Esophagus squamous epithelium (tissue), 5 donors: Measurements from ENCODE around the gene PLEKHA8. TPM values are rescaled to one million over a fixed set of nuclear protein-coding genes. Genes with fewer than 3 reads are reported as not detected.

Experiments
- DNase-seq: peaks from one replicate; lab custom pipeline; 2025; lab: John Stamatoyannopoulos, UW
- H3K27ac ChIP-seq, 4 donors: fragments of 200-600 bp; sonication (generic); one replicate each; pipeline ENCODE4 v1.5.1; 2016 to 2019; ENCODE audit warnings: mild to moderate bottlenecking in 1 of 4
- H3K27me3 ChIP-seq, 4 donors: fragments of 200-600 bp; sonication (generic); 1 replicate in 3 of 4; 2 replicates in 1 of 4; pipeline versions ENCODE4 v1.5.1 to v1.6.0; 2017 to 2021; ENCODE audit warnings: antibody characterized with exemption in 1 of 4
- H3K36me3 ChIP-seq, 3 donors: fragments of 200-600 bp; sonication (generic); one replicate each; pipeline ENCODE4 v1.5.1; 2016 to 2019
- H3K4me1 ChIP-seq, 3 donors: fragments of 200-600 bp; sonication (generic); one replicate each; pipeline ENCODE4 v1.5.1; 2017 to 2019
- H3K4me3 ChIP-seq, 4 donors: fragments of 200-600 bp; sonication (generic); 1 replicate in 3 of 4; 2 replicates in 1 of 4; pipeline ENCODE4 v1.5.1; 2016 to 2019; ENCODE audit warnings: mild to moderate bottlenecking in 2 of 4, moderate library complexity in 1 of 4
- H3K9me3 ChIP-seq, 3 donors: fragments of 200-600 bp; sonication (generic); one replicate each; pipeline ENCODE4 v1.5.1; 2016 to 2019
- CTCF ChIP-seq, 6 experiments: fragments of 450-650 bp in 4 of 6; fragments of 200-600 bp in 2 of 6; sonication (generic) in 2 of 6; IDR thresholded peaks; one replicate each; pipeline ENCODE4 v1.5.1; 2016 to 2019; ENCODE audit warnings: antibody characterized with exemption in 6 of 6, mild to moderate bottlenecking in 4 of 6, moderate library complexity in 4 of 6
- POLR2A ChIP-seq, 4 donors: fragments of 450-650 bp; IDR thresholded peaks; one replicate each; pipeline ENCODE4 v1.6.1; 2017; ENCODE audit warnings: antibody characterized with exemption in 4 of 4, mild to moderate bottlenecking in 4 of 4, moderate library complexity in 3 of 4
- WGBS, 2 donors: methylation state at CpG; one replicate each; pipeline ENCODE4 v1.1.5; 2018; 5-methylcytosine and 5-hydroxymethylcytosine counted together
- intact Hi-C: fragments of 100-400 bp; cut with DNase I; formaldehyde crosslinking; loops from one replicate; pipeline ENCODE4 v1.15.0; 2022
- total RNA-seq, 4 donors: library from RNA; depleted of rRNA; stranded (reverse); fragments of >200 nt; gene quantifications; one replicate each; pipeline ENCODE4 v1.1.0, GENCODE V29; 2016
- donor health status: DM: yes; HTN: yes; CAD: no.

The PLEKHA8 gene
- total RNA-seq, 4 donors from 2014 or later = 5.1 to 10.5 (median 5.9) TPM

DNA sequence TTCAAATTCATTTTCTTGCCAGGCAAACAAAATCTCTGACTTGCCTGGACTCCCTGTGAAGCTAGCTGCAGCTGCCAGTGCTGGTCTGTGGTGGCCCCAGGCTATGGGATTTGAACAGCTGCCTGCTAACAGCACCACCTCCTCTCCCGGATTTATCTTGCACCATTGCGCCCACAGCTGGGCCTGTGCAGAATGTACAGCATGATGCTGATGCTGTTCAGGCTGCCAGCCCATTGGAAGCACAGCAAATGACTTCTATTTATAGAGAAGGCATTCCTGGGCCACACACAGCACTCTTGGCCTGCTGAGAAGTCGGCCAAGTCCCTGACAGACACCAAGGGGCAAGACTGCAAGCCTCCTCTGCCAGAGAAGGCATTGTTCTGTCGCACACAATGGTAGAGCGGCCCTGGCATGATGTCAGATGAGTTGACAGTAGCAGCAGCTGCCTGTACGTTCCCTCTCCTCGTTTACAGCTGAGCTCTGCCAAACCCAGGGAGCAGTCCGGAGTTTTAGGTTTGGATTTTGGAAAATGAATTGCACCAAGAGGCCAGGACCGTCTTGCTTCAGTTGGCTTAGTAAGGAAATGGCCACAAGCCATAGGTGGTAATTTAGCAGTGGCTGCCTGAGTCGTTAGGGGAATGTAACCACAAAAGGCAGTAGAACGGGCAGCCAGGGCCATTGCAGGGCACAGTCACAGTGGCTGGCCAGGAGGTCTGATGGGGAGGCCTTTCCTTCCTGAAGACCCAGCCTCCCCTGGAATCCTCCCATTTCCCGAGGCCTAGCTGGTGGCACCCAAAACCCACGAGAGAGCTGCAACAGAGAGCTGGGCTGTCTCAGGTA lies 145.1 kb downstream of the PLEKHA8 start:
- H3K9me3 ChIP-seq = no peaks in the 10 kb centered on the region
- no peaks in the 10 kb centered on the region for H3K36me3 ChIP-seq
- WGBS, 2 donors = 23 to 27% methylated on average over 4 to 9 of the region's 13 CpGs
- intact Hi-C loops = no loop called here
- peak overlapping the region; percentile 67 to 88 (median 80) for H3K27ac ChIP-seq
- TF ChIP-seq POLR2A (IDR thresholded peaks at IDR 0.05) (no peak), CTCF (IDR thresholded peaks at IDR 0.05) (peak in 3 of 6 experiments; percentile 13 to 43 (median 26))
- peaks cover 9 to 91% (median 45%) of the 10 kb centered on the region in 3 donors for H3K4me1 ChIP-seq
- no peak for DNase-seq
- peak overlapping the region in 1 of 4 donors; percentile 19 for H3K4me3 ChIP-seq
- H3K27me3 ChIP-seq = no peaks in the 10 kb centered on the region

DNA sequence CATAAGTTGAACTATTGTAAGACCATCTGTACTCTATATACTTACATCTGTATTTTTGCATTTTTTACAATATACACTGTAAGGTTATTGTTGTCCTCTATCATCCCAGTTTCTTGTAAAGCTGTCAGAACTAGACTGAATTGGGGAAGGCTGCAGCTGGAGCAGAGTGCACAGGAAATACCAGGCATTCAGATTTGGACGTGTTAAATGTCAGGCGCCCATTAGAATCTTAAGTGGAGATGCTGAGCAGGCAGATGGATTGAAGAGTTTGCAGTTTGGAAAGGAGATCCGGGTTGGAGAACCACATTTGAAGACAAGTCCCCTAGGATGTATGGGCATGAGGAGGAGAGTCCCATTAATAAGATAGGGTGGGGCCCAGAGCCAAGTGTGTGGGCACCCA lies 147.0 kb downstream of the PLEKHA8 start:
- intact Hi-C loops = no loop called here
- no peak for DNase-seq
- Histone ChIP-seq H3K4me1 (peaks cover 6 to 84% (median 37%) of the 10 kb centered on the region in 3 donors), H3K4me3 (no peak overlapping the region), H3K9me3 (no peaks in the 10 kb centered on the region), H3K27me3 (no peaks in the 10 kb centered on the region), H3K27ac (no peak overlapping the region), H3K36me3 (no peaks in the 10 kb centered on the region)
- no peak for TF ChIP-seq CTCF (IDR thresholded peaks at IDR 0.05)
- WGBS, 2 donors = 71% methylated on average over 3 of the region's 3 CpGs

GRCh38 chr7:30175636-30176147 lies 147.5 kb downstream of the PLEKHA8 start:
- no peaks in the 10 kb centered on the region for H3K27me3 ChIP-seq
- H3K36me3 ChIP-seq = no peaks in the 10 kb centered on the region
- peaks cover 6 to 81% (median 38%) of the 10 kb centered on the region in 3 donors for H3K4me1 ChIP-seq
- intact Hi-C loops = no loop called here
- WGBS, 2 donors = 84 to 87% methylated on average over 7 of the region's 7 CpGs
- no peak overlapping the region for H3K4me3 ChIP-seq
- TF ChIP-seq POLR2A (IDR thresholded peaks at IDR 0.05) (no peak), CTCF (IDR thresholded peaks at IDR 0.05) (no peak)
- DNase-seq = no peak
- no peak overlapping the region for H3K27ac ChIP-seq
- no peaks in the 10 kb centered on the region for H3K9me3 ChIP-seq

- Histone ChIP-seq H3K27ac (peak overlapping the region in 1 of 4 donors; percentile 46), H3K4me3 (no peak overlapping the region), H3K9me3 (no peaks in the 10 kb centered on the region), H3K27me3 (no peaks in the 10 kb centered on the region), H3K4me1 (peaks cover 6 to 75% (median 38%) of the 10 kb centered on the region in 3 donors), H3K36me3 (no peaks in the 10 kb centered on the region)
- intact Hi-C loops = no loop called here
- 68 to 77% methylated on average over 3 to 5 of the region's 6 CpGs for WGBS, 2 donors
- no peak for DNase-seq
- TF ChIP-seq POLR2A (IDR thresholded peaks at IDR 0.05) (no peak), CTCF (IDR thresholded peaks at IDR 0.05) (no peak)
Observed at GRCh38 chr7:30176463-30177109, 148.4 kb downstream of the PLEKHA8 start.

GRCh38 chr7:30177186-30177585 lies 149.0 kb downstream of the PLEKHA8 start:
- TF ChIP-seq CTCF (IDR thresholded peaks at IDR 0.05) (no peak), POLR2A (IDR thresholded peaks at IDR 0.05) (no peak)
- WGBS, 2 donors = 95 to 96% methylated on average over 4 of the region's 5 CpGs
- H3K9me3 ChIP-seq = no peaks in the 10 kb centered on the region
- DNase-seq = no peak
- no peaks in the 10 kb centered on the region for H3K36me3 ChIP-seq
- intact Hi-C loops = no loop called here
- peak overlapping the region in 1 of 4 donors; percentile 46 for H3K27ac ChIP-seq
- H3K4me1 ChIP-seq = peaks cover 1 to 73% (median 32%) of the 10 kb centered on the region in 3 donors
- no peaks in the 10 kb centered on the region for H3K27me3 ChIP-seq
- no peak overlapping the region for H3K4me3 ChIP-seq
